ENCODE measurements around the gene PCMTD2. TPM values are rescaled to one million over a fixed set of nuclear protein-coding genes. Genes with fewer than 3 reads are reported as not detected.

The PCMTD2 gene
- polyA plus RNA-seq, 3 donors, result 26.5 to 49.1 (median 27.6) TPM

DNA sequence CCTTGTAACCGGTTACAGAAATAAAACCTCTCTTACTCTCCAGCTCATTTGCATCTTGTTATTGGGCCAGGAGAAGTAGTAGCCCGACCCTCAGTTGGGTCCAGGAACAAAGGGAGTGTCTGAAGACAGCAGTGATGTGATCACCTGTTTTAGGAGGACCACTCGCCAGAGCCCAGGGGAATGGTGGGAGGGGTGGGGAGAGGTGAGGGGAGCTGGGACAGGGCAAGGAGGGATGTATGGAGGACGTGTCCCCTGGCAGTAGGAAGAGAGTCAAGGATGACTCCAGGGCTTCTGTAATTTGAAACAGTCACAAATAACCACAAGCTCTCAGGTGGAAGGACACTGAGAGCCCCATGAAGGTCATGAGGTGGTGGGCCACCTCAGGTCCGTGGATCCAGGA, 1.4 kb upstream of the PCMTD2 start:
- intact Hi-C loops (cut with micrococcal nuclease), result loop anchor here in 1 of 2 donors (5.0 kb wide), 1 partner anchor 172 kb away; the partner anchor contains the start of genes LKAAEAR1 and OPRL1
- Mint-ChIP-seq H3K9me3 (no peaks in the 10 kb centered on the region), H3K36me3 (no peaks in the 10 kb centered on the region), H3K4me1 (peaks cover 33% of the 10 kb centered on the region), H3K4me3 (no peak overlapping the region), H3K27ac (no peak overlapping the region), H3K27me3 (ENCODE audit: low read depth in 3 of 3) (peaks cover 7 to 15% (median 9%) of the 10 kb centered on the region in 3 donors)
- H3K27ac ChIP-seq (ENCODE audit: low read depth in 1 of 2, low read length in 2 of 2), result no peak overlapping the region
- H3K79me2 ChIP-seq (ENCODE audit: insufficient read depth, low read length), result peaks cover 33% of the 10 kb centered on the region
- DNase-seq, result no peak
- no peaks in the 10 kb centered on the region for H3K36me3 ChIP-seq (replicated peaks in 1 of 2; ENCODE audit: control insufficient read depth in 1 of 2, insufficient read depth in 2 of 2, low read length in 2 of 2)
- no peaks in the 10 kb centered on the region for H3K9me3 ChIP-seq (replicated peaks in 1 of 2; ENCODE audit: control insufficient read depth in 1 of 2, insufficient read depth in 1 of 2, low read length in 2 of 2)
- no peak overlapping the region for H3K4me3 ChIP-seq (replicated peaks in 1 of 3; ENCODE audit: low read depth in 2 of 3, low read length in 3 of 3)
- peaks cover 0 to 7% of the 10 kb centered on the region in 2 donors for H3K27me3 ChIP-seq (ENCODE audit: control insufficient read depth in 2 of 2, insufficient read depth in 2 of 2, low read length in 2 of 2)
- peaks cover 18 to 29% of the 10 kb centered on the region in 2 donors for H3K4me1 ChIP-seq (ENCODE audit: control insufficient read depth in 1 of 2, insufficient read depth in 2 of 2, low read length in 2 of 2)
- H2AFZ ChIP-seq (ENCODE audit: insufficient read depth, low read depth, low read length, poor library complexity, severe bottlenecking), result peak overlapping the region; percentile 99
- TF ChIP-seq, protein P1, sequence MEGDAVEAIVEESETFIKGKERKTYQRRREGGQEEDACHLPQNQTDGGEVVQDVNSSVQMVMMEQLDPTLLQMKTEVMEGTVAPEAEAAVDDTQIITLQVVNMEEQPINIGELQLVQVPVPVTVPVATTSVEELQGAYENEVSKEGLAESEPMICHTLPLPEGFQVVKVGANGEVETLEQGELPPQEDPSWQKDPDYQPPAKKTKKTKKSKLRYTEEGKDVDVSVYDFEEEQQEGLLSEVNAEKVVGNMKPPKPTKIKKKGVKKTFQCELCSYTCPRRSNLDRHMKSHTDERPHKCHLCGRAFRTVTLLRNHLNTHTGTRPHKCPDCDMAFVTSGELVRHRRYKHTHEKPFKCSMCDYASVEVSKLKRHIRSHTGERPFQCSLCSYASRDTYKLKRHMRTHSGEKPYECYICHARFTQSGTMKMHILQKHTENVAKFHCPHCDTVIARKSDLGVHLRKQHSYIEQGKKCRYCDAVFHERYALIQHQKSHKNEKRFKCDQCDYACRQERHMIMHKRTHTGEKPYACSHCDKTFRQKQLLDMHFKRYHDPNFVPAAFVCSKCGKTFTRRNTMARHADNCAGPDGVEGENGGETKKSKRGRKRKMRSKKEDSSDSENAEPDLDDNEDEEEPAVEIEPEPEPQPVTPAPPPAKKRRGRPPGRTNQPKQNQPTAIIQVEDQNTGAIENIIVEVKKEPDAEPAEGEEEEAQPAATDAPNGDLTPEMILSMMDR (IDR thresholded peaks at IDR 0.05), result no peak
- WGBS (ENCODE audit: insufficient coverage), result 100% methylated on average over 2 of the region's 5 CpGs
- no peak overlapping the region for H3K9ac ChIP-seq (ENCODE audit: insufficient read depth, low read length, poor library complexity, severe bottlenecking)
- no peak overlapping the region for H3K4me2 ChIP-seq (replicated peaks; ENCODE audit: extremely low read depth, low read length, poor library complexity, severe bottlenecking)
- H4K20me1 ChIP-seq (ENCODE audit: insufficient read depth, low read length), result peaks cover 4% of the 10 kb centered on the region

DNA sequence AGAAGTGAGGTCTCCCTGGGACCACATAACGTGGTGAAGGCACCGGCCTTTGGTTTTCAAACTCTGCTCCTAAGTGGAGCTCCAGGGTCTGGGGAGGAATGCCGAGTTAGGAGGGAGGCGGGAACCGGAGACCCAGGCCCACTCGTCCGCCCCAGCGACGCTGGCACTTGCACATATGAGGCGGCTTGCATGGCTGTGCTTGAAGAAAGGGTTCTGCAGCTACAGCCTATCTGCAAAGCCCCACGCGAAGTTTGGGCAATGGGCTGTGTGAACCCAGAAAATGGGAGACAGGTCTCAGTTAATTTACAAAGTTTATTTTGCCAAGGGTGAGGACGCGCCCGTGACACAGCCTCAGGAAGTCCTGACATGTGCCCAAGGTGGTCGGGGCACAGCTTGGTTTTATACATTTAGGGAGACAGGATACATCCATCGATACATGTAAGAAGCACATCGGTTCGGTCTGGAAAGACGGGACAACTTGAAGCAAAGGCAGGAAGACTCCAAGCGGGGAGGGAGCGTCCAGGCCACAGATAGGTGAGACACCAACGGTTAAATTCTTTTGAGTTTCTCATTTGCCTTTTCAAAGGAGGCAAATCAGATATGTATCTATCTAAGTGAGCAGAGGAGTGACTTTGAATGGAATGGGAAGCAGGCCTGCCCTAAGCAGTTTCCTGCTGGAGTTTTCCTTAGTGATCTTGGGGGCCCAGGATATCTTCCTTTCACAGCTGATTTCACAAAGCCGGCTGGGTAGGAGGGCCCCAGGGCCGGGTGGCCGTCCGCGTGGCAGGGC, 782 bp upstream of the PCMTD2 start:
- TF ChIP-seq, protein P1 (IDR thresholded peaks at IDR 0.05), result no peak
- 78% methylated on average over 26 of the region's 28 CpGs for WGBS (ENCODE audit: insufficient coverage)
- Histone ChIP-seq H3K79me2 (ENCODE audit: insufficient read depth, low read length) (peaks cover 39% of the 10 kb centered on the region), H2AFZ (ENCODE audit: insufficient read depth, low read depth, low read length, poor library complexity, severe bottlenecking) (peak overlapping the region; percentile 99), H3K4me2 (replicated peaks; ENCODE audit: extremely low read depth, low read length, poor library complexity, severe bottlenecking) (peak overlapping the region; percentile 94), H3K9ac (ENCODE audit: insufficient read depth, low read length, poor library complexity, severe bottlenecking) (peak overlapping the region; percentile 80), H3K9me3 (replicated peaks in 1 of 2; ENCODE audit: control insufficient read depth in 1 of 2, insufficient read depth in 1 of 2, low read length in 2 of 2) (no peaks in the 10 kb centered on the region), H3K27me3 (ENCODE audit: control insufficient read depth in 2 of 2, insufficient read depth in 2 of 2, low read length in 2 of 2) (peaks cover 0 to 6% of the 10 kb centered on the region in 2 donors), H3K4me1 (ENCODE audit: control insufficient read depth in 1 of 2, insufficient read depth in 2 of 2, low read length in 2 of 2) (peaks cover 18 to 29% of the 10 kb centered on the region in 2 donors), H4K20me1 (ENCODE audit: insufficient read depth, low read length) (peaks cover 5% of the 10 kb centered on the region), H3K27ac (ENCODE audit: low read depth in 1 of 2, low read length in 2 of 2) (peak overlapping the region in 1 of 2 donors; percentile 68), H3K36me3 (replicated peaks in 1 of 2; ENCODE audit: control insufficient read depth in 1 of 2, insufficient read depth in 2 of 2, low read length in 2 of 2) (no peaks in the 10 kb centered on the region), H3K4me3 (replicated peaks in 1 of 3; ENCODE audit: low read depth in 2 of 3, low read length in 3 of 3) (peak overlapping the region; percentile 39 to 84 (median 68))
- H3K27me3 Mint-ChIP-seq (ENCODE audit: low read depth in 3 of 3), result peaks cover 4 to 11% (median 9%) of the 10 kb centered on the region in 3 donors
- peak overlapping the region; percentile 66 to 80 for H3K4me3 Mint-ChIP-seq
- intact Hi-C loops (cut with micrococcal nuclease), result loop anchor here in 1 of 2 donors (5.0 kb wide), 1 partner anchor 172 kb away; the partner anchor contains the start of genes LKAAEAR1 and OPRL1
- peaks cover 33% of the 10 kb centered on the region for H3K4me1 Mint-ChIP-seq
- H3K36me3 Mint-ChIP-seq, result peaks cover 2 to 3% of the 10 kb centered on the region in 2 donors
- no peaks in the 10 kb centered on the region for H3K9me3 Mint-ChIP-seq
- DNase-seq, result no peak
- H3K27ac Mint-ChIP-seq, result no peak overlapping the region
